Coronary artery (tissue), 2 donors: Measurements from ENCODE around the gene MTMR12.

ENCODE experiments used
- DNase-seq: peaks from one replicate; pipeline ENCODE4 v3.0.0-alpha.2; 2017; ENCODE audit warnings: low spot score
- H3K27ac ChIP-seq, 2 donors: fragments of 200-600 bp; sonication (generic); one replicate each; pipeline ENCODE4 v1.5.1; 2016 to 2019
- H3K4me3 ChIP-seq: fragments of 200-600 bp; sonication (generic); 2 replicates; pipeline ENCODE4 v1.5.1; 2016; ENCODE audit warnings: mild to moderate bottlenecking, moderate library complexity
- TF ChIP-seq, protein P1 (sequence below): fragments of 200-600 bp; sonication (generic); IDR thresholded peaks from one replicate; pipeline ENCODE4 v1.5.1; 2019; ENCODE audit warnings: antibody characterized with exemption

The MTMR12 gene

DNA sequence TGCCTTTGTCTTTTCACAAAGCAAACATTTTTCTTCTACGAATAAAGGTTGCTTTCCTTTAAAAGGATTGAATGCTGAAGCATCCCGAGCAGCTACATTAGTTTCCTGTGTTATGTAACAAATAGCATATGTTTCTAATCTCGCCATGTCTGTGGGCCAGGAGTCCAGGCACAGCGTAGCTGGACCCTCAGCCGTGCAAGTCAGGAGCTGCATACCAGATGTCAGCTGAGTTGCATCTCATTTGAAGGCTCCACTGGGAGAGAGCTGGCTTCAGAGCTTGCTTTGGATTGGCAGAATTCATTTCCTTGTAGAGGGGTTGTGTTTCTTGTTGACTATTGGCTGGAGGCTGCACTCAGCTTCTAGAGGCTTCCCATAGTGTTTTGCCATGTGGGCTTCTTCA is 122.6 kb downstream of the MTMR12 start:
- Histone ChIP-seq H3K4me3 (no peak overlapping the region), H3K27ac (no peak overlapping the region)
- TF ChIP-seq, protein P1, sequence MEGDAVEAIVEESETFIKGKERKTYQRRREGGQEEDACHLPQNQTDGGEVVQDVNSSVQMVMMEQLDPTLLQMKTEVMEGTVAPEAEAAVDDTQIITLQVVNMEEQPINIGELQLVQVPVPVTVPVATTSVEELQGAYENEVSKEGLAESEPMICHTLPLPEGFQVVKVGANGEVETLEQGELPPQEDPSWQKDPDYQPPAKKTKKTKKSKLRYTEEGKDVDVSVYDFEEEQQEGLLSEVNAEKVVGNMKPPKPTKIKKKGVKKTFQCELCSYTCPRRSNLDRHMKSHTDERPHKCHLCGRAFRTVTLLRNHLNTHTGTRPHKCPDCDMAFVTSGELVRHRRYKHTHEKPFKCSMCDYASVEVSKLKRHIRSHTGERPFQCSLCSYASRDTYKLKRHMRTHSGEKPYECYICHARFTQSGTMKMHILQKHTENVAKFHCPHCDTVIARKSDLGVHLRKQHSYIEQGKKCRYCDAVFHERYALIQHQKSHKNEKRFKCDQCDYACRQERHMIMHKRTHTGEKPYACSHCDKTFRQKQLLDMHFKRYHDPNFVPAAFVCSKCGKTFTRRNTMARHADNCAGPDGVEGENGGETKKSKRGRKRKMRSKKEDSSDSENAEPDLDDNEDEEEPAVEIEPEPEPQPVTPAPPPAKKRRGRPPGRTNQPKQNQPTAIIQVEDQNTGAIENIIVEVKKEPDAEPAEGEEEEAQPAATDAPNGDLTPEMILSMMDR = no peak
- no peak for DNase-seq

DNA sequence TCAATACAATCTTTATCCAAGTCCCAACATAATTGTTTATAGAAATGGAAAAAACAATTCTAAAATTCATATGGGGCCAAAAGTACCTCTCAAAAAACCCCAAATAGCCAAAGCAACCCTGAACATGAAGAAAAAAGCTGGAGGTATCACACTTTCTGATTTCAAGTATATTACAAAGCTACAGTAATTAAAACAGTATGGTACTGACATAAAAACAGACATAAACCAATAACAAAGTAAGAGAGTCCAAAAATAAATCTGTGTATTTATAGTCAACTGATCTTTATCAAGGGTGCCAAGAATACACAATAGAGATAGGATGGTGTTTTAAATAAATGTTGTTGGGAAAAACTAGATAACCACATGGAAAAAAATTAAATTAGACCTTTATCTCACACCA is 125.1 kb downstream of the MTMR12 start:
- DNase-seq = no peak
- TF ChIP-seq, protein P1 = no peak
- H3K4me3 ChIP-seq = no peak overlapping the region
- H3K27ac ChIP-seq = no peak overlapping the region

DNA sequence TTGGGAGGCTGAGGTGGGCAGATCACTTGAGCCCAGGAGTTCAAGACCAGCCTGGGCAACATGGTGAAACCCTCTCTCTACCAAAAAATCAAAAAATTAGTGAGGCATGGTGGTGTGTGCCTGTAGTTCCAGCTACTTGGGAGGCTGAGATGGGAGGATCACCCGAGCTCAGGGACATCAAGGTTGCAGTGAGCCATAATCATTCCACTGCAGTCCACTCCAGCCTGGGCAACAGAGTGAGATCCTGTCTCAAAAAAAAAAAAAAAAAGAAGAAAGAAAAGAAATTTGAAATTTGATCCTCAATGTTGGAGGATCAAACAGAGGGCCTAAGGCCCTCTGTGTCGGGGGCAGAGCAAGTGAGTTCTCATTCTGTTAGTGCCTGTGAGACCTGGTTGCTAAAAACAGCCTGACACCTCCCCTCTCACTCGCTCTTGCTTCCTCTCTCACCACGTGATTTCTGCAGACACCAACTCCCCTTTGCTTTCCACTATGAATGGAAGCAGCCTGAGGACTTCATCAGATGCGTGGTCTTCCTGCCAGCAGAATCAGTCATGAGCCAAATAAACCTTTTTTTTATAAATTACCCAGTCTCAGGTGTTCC is 130.2 kb downstream of the MTMR12 start:
- Histone ChIP-seq H3K27ac (no peak overlapping the region), H3K4me3 (no peak overlapping the region)
- no peak for DNase-seq
- TF ChIP-seq, protein P1 = no peak
